GM10266 (cell line): ENCODE measurements around the gene MYO5B.
"Not testable (repeated sequence)": the region's sequence is repeated elsewhere in the genome, so short reads cannot be mapped to it uniquely, and the experiment has no call there.

Experiments
- DNase-seq: peaks from one replicate; pipeline ENCODE4 v3.0.0; 2012; ENCODE audit errors: extremely low spot score
- CTCF ChIP-seq: IDR thresholded peaks from 2 replicates; pipeline ENCODE4 v1.5.1; 2012; ENCODE audit warnings: mild to moderate bottlenecking, low read depth; ENCODE audit not compliant: control insufficient read depth, insufficient read depth; ENCODE audit errors: missing control alignments

The MYO5B gene

GRCh38 chr18:49894517-49895226, 300.3 kb downstream of the MYO5B start:
- TF ChIP-seq CTCF: no peak
- no peak for DNase-seq

GRCh38 chr18:49893036-49893435, 301.9 kb downstream of the MYO5B start:
- TF ChIP-seq CTCF: no peak
- DNase-seq: no peak

- no peak for DNase-seq
- TF ChIP-seq CTCF: no peak
These were observed 302.6 kb downstream of the MYO5B start for GRCh38 chr18:49892148-49892924.

- DNase-seq: no peak
- TF ChIP-seq CTCF: no peak
These were observed 304.9 kb downstream of the MYO5B start for GRCh38 chr18:49890041-49890440.

- DNase-seq: not testable (repeated sequence)
These were observed 305.4 kb downstream of the MYO5B start for GRCh38 chr18:49889552-49889951.

- no peak for DNase-seq
- no peak for TF ChIP-seq CTCF
These were observed 307.8 kb downstream of the MYO5B start for GRCh38 chr18:49886891-49887764.

GRCh38 chr18:49884959-49885358, 310.0 kb downstream of the MYO5B start:
- no peak for DNase-seq
- TF ChIP-seq CTCF: no peak
